ENCODE measurements around the gene PNPLA1. TPM values are rescaled to one million over a fixed set of nuclear protein-coding genes. Genes with fewer than 3 reads are reported as not detected.

PNPLA1 gene
- total RNA-seq, 2 donors from 2014 or later = not detected

GRCh38 chr6:36230371-36230770, 39.5 kb upstream of the PNPLA1 start:
- Mint-ChIP-seq H3K4me3 (no peak overlapping the region), H3K27me3 (ENCODE audit: insufficient read depth) (no peaks in the 10 kb centered on the region), H3K36me3 (ENCODE audit: low read depth) (peaks cover 50% of the 10 kb centered on the region), H3K27ac (no peak overlapping the region), H3K9me3 (no peaks in the 10 kb centered on the region), H3K4me1 (peaks cover 16% of the 10 kb centered on the region)
- peaks cover 25% of the 10 kb centered on the region for H3K4me1 ChIP-seq (ENCODE audit: control insufficient read depth, insufficient read depth, low read length)
- WGBS, 2 experiments (ENCODE audit: insufficient coverage in 1 of 2, insufficient read length in 1 of 2) = 94 to 96% methylated on average over 9 to 11 of the region's 11 CpGs
- no peak overlapping the region for H3K9ac ChIP-seq (ENCODE audit: extremely low read depth, low read length, poor library complexity, severe bottlenecking)
- H3K27ac ChIP-seq (ENCODE audit: low read depth, low read length) = no peak overlapping the region
- H3K9me3 ChIP-seq (ENCODE audit: control insufficient read depth, low read length) = no peaks in the 10 kb centered on the region
- peak; percentile 35 for DNase-seq
- TF ChIP-seq CTCF (conservative IDR thresholded peaks at IDR 0.05) = no peak
- no peak overlapping the region for H3K4me3 ChIP-seq (ENCODE audit: low read length)
- peaks cover 66% of the 10 kb centered on the region for H3K36me3 ChIP-seq (ENCODE audit: control insufficient read depth, insufficient read depth, low read length)
- H3K27me3 ChIP-seq (ENCODE audit: control insufficient read depth, insufficient read depth, low read length, poor library complexity, severe bottlenecking) = no peaks in the 10 kb centered on the region

- WGBS, 2 experiments (ENCODE audit: insufficient coverage in 1 of 2, insufficient read length in 1 of 2) = 95 to 100% methylated on average over 3 to 4 of the region's 4 CpGs
- Mint-ChIP-seq H3K9me3 (no peaks in the 10 kb centered on the region), H3K27me3 (ENCODE audit: insufficient read depth) (no peaks in the 10 kb centered on the region), H3K4me1 (peaks cover 8% of the 10 kb centered on the region), H3K27ac (no peak overlapping the region), H3K36me3 (ENCODE audit: low read depth) (peaks cover 40% of the 10 kb centered on the region), H3K4me3 (no peak overlapping the region)
- no peaks in the 10 kb centered on the region for H3K27me3 ChIP-seq (ENCODE audit: control insufficient read depth, insufficient read depth, low read length, poor library complexity, severe bottlenecking)
- H3K4me1 ChIP-seq (ENCODE audit: control insufficient read depth, insufficient read depth, low read length) = peaks cover 11% of the 10 kb centered on the region
- H3K9ac ChIP-seq (ENCODE audit: extremely low read depth, low read length, poor library complexity, severe bottlenecking) = no peak overlapping the region
- H3K4me3 ChIP-seq (ENCODE audit: low read length) = no peak overlapping the region
- no peak for TF ChIP-seq CTCF (conservative IDR thresholded peaks at IDR 0.05)
- peaks cover 54% of the 10 kb centered on the region for H3K36me3 ChIP-seq (ENCODE audit: control insufficient read depth, insufficient read depth, low read length)
- H3K9me3 ChIP-seq (ENCODE audit: control insufficient read depth, low read length) = no peaks in the 10 kb centered on the region
- DNase-seq = no peak
- no peak overlapping the region for H3K27ac ChIP-seq (ENCODE audit: low read depth, low read length)
These were observed 37.7 kb upstream of the PNPLA1 start for GRCh38 chr6:36232172-36232571.

- H3K27ac ChIP-seq (ENCODE audit: low read depth, low read length) = no peak overlapping the region
- H3K27ac Mint-ChIP-seq = no peak overlapping the region
These were observed 34.6 kb upstream of the PNPLA1 start for GRCh38 chr6:36235309-36235708.

More at GRCh38 chr6:36235309-36235708, 34.6 kb upstream of the PNPLA1 start:
- Mint-ChIP-seq H3K4me3 (no peak overlapping the region), H3K4me1 (peaks cover 8% of the 10 kb centered on the region), H3K36me3 (ENCODE audit: low read depth) (peaks cover 17% of the 10 kb centered on the region), H3K27me3 (ENCODE audit: insufficient read depth) (no peaks in the 10 kb centered on the region), H3K9me3 (no peaks in the 10 kb centered on the region)
- Histone ChIP-seq H3K4me1 (ENCODE audit: control insufficient read depth, insufficient read depth, low read length) (no peaks in the 10 kb centered on the region), H3K4me3 (ENCODE audit: low read length) (no peak overlapping the region), H3K9ac (ENCODE audit: extremely low read depth, low read length, poor library complexity, severe bottlenecking) (no peak overlapping the region), H3K27me3 (ENCODE audit: control insufficient read depth, insufficient read depth, low read length, poor library complexity, severe bottlenecking) (no peaks in the 10 kb centered on the region), H3K9me3 (ENCODE audit: control insufficient read depth, low read length) (no peaks in the 10 kb centered on the region), H3K36me3 (ENCODE audit: control insufficient read depth, insufficient read depth, low read length) (peaks cover 33% of the 10 kb centered on the region)
- DNase-seq = peak; percentile 60
- no peak for TF ChIP-seq CTCF (conservative IDR thresholded peaks at IDR 0.05)
- 20 to 73% methylated on average over 1 to 3 of the region's 3 CpGs for WGBS, 2 experiments (ENCODE audit: insufficient coverage in 1 of 2, insufficient read length in 1 of 2)

All from endodermal cell (in vitro differentiated cells).